Liver (tissue), 3 donors: ENCODE measurements around the gene ATOH7.

Experiments
- CTCF ChIP-seq: fragments of 150-350 bp; IDR thresholded peaks from 2 replicates; pipeline ENCODE4 v1.5.1; 2017; ENCODE audit warnings: improper control_type of control experiment, low read depth, low read length; ENCODE audit not compliant: missing input control
- HNF4G ChIP-seq: IDR thresholded peaks from 2 replicates; pipeline ENCODE4 v1.6.1; 2016; ENCODE audit warnings: antibody characterized with exemption
- REST ChIP-seq: IDR thresholded peaks from 2 replicates; pipeline ENCODE4 v1.6.1; 2016; ENCODE audit warnings: antibody characterized with exemption, mild to moderate bottlenecking
- donor health status: healthy.
- donor health status: healthy.

GRCh38 chr10:68271196-68271882 lies 39.4 kb upstream of the ATOH7 start:
- no peak for TF ChIP-seq HNF4G
- no peak for TF ChIP-seq REST
- TF ChIP-seq CTCF = no peak
